Suprapubic skin (tissue), 4 donors: ENCODE results near the gene EVA1A. TPM values are rescaled to one million over a fixed set of nuclear protein-coding genes. Genes with fewer than 3 reads are reported as not detected.

ENCODE experiments used
- DNase-seq, 2 donors: peaks; one replicate each; pipeline ENCODE4 v3.0.0-alpha.2; 2019; ENCODE audit warnings: low spot score in 2 of 2
- H3K27ac ChIP-seq: fragments of 200-600 bp; sonication (generic); one replicate; pipeline ENCODE4 v1.5.1; 2019
- H3K27me3 ChIP-seq: fragments of 200-600 bp; sonication (generic); one replicate; pipeline ENCODE4 v1.5.1; 2019
- H3K36me3 ChIP-seq: fragments of 200-600 bp; sonication (generic); one replicate; pipeline ENCODE4 v1.5.1; 2019
- H3K4me1 ChIP-seq: fragments of 200-600 bp; sonication (generic); one replicate; pipeline ENCODE4 v1.5.1; 2019
- H3K4me3 ChIP-seq: fragments of 200-600 bp; sonication (generic); one replicate; pipeline ENCODE4 v1.5.1; 2019; ENCODE audit warnings: mild to moderate bottlenecking
- H3K9me3 ChIP-seq: fragments of 200-600 bp; sonication (generic); one replicate; pipeline ENCODE4 v1.5.1; 2019
- EP300 ChIP-seq: sonication (generic); formaldehyde crosslinking; IDR thresholded peaks from one replicate; pipeline ENCODE4 v1.6.1; 2017; ENCODE audit warnings: antibody characterized with exemption
- POLR2A ChIP-seq, 2 donors: fragments of 450-650 bp; IDR thresholded peaks; one replicate each; pipeline ENCODE4 v1.6.1; 2017; ENCODE audit warnings: antibody characterized with exemption in 2 of 2, mild to moderate bottlenecking in 2 of 2, moderate library complexity in 2 of 2
- POLR2AphosphoS5 ChIP-seq, 3 donors: sonication (generic); formaldehyde crosslinking; IDR thresholded peaks; one replicate each; pipeline ENCODE4 v1.6.1; 2017; ENCODE audit warnings: antibody characterized with exemption in 3 of 3
- WGBS: methylation state at CpG from one replicate; pipeline ENCODE4 v1.1.5; 2018; 5-methylcytosine and 5-hydroxymethylcytosine counted together
- total RNA-seq, 4 donors: library from RNA; depleted of rRNA; stranded (reverse); fragments of >200 nt; gene quantifications; one replicate each; pipeline ENCODE4 v1.1.0, GENCODE V29; 2016
- TF ChIP-seq, protein P1 (sequence below), 2 donors: fragments of 200-600 bp in 1 of 2; fragments of 450-650 bp in 1 of 2; sonication (generic) in 1 of 2; IDR thresholded peaks; one replicate each; pipeline ENCODE4 v1.5.1; 2016 to 2019; ENCODE audit warnings: antibody characterized with exemption in 2 of 2, mild to moderate bottlenecking in 1 of 2, moderate library complexity in 1 of 2

EVA1A gene
- total RNA-seq, 4 donors from 2014 or later: 5.7 to 11.4 (median 7.9) TPM

- Histone ChIP-seq H3K36me3 (no peaks in the 10 kb centered on the region), H3K27ac (no peak overlapping the region), H3K9me3 (no peaks in the 10 kb centered on the region), H3K4me3 (no peak overlapping the region), H3K27me3 (peaks cover 10% of the 10 kb centered on the region), H3K4me1 (peaks cover 15% of the 10 kb centered on the region)
- TF ChIP-seq, protein P1, sequence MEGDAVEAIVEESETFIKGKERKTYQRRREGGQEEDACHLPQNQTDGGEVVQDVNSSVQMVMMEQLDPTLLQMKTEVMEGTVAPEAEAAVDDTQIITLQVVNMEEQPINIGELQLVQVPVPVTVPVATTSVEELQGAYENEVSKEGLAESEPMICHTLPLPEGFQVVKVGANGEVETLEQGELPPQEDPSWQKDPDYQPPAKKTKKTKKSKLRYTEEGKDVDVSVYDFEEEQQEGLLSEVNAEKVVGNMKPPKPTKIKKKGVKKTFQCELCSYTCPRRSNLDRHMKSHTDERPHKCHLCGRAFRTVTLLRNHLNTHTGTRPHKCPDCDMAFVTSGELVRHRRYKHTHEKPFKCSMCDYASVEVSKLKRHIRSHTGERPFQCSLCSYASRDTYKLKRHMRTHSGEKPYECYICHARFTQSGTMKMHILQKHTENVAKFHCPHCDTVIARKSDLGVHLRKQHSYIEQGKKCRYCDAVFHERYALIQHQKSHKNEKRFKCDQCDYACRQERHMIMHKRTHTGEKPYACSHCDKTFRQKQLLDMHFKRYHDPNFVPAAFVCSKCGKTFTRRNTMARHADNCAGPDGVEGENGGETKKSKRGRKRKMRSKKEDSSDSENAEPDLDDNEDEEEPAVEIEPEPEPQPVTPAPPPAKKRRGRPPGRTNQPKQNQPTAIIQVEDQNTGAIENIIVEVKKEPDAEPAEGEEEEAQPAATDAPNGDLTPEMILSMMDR (IDR thresholded peaks at IDR 0.05): no peak
- TF ChIP-seq POLR2A (IDR thresholded peaks at IDR 0.05): no peak
- DNase-seq: no peak
- 91% methylated on average over 3 of the region's 3 CpGs for WGBS
Measured at GRCh38 chr2:75563591-75563990, 2.9 kb upstream of the EVA1A start.

DNA sequence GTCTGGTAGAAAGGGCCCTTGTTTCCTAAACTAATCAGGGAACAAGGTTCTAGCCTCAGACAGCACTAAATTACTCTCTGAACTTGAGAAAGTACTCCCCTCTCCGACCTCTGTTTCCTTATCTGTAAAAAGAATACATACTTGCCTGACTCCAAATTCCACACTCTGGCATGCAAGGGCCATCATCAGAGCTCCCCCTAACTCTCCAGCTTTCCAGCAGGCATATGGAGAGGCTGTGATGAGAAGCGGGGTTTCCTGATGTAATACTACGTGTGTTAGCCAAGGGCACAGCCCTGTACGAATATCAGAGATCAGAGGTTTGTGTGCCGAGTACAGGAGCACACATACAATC is 1.8 kb upstream of the EVA1A start:
- no peak for DNase-seq
- Histone ChIP-seq H3K36me3 (no peaks in the 10 kb centered on the region), H3K4me3 (no peak overlapping the region), H3K27me3 (peaks cover 10% of the 10 kb centered on the region), H3K27ac (no peak overlapping the region), H3K4me1 (peaks cover 15% of the 10 kb centered on the region), H3K9me3 (no peaks in the 10 kb centered on the region)
- WGBS: 84% methylated on average over 5 of the region's 5 CpGs
- TF ChIP-seq EP300 (no peak), POLR2A (IDR thresholded peaks at IDR 0.05) (no peak), POLR2AphosphoS5 (IDR thresholded peaks at IDR 0.05) (no peak)
- TF ChIP-seq, protein P1 (IDR thresholded peaks at IDR 0.05): no peak

- Histone ChIP-seq H3K27me3 (peaks cover 10% of the 10 kb centered on the region), H3K36me3 (no peaks in the 10 kb centered on the region), H3K27ac (peak overlapping the region; percentile 7), H3K4me1 (peaks cover 15% of the 10 kb centered on the region), H3K9me3 (no peaks in the 10 kb centered on the region), H3K4me3 (no peak overlapping the region)
- 69% methylated on average over 11 of the region's 11 CpGs for WGBS
- DNase-seq: no peak
- no peak for TF ChIP-seq POLR2A (IDR thresholded peaks at IDR 0.05)
- no peak for TF ChIP-seq POLR2AphosphoS5 (IDR thresholded peaks at IDR 0.05)
- no peak for TF ChIP-seq EP300
- TF ChIP-seq, protein P1 (IDR thresholded peaks at IDR 0.05): no peak
Measured at GRCh38 chr2:75561566-75562512, 1.1 kb upstream of the EVA1A start.

- peaks cover 15% of the 10 kb centered on the region for H3K4me1 ChIP-seq
- no peaks in the 10 kb centered on the region for H3K9me3 ChIP-seq
- H3K27ac ChIP-seq: peak overlapping the region; percentile 77
- no peaks in the 10 kb centered on the region for H3K36me3 ChIP-seq
- TF ChIP-seq EP300: no peak
- TF ChIP-seq POLR2AphosphoS5 (IDR thresholded peaks at IDR 0.05): no peak
- no peak for TF ChIP-seq POLR2A (IDR thresholded peaks at IDR 0.05)
- TF ChIP-seq, protein P1 (IDR thresholded peaks at IDR 0.05): no peak
- peak overlapping the region; percentile 62 for H3K4me3 ChIP-seq
- under 1% methylated on average over 31 of the region's 43 CpGs for WGBS
- DNase-seq: no peak
- H3K27me3 ChIP-seq: peaks cover 10% of the 10 kb centered on the region
Measured at GRCh38 chr2:75560022-75560767, 544 bp downstream of the EVA1A start.

- TF ChIP-seq, protein P1 (IDR thresholded peaks at IDR 0.05): no peak
- TF ChIP-seq POLR2A (IDR thresholded peaks at IDR 0.05) (no peak), EP300 (no peak), POLR2AphosphoS5 (IDR thresholded peaks at IDR 0.05) (no peak)
- Histone ChIP-seq H3K9me3 (no peaks in the 10 kb centered on the region), H3K4me3 (peak overlapping the region; percentile 62), H3K36me3 (no peaks in the 10 kb centered on the region), H3K27me3 (peaks cover 10% of the 10 kb centered on the region), H3K27ac (peak overlapping the region; percentile 77), H3K4me1 (peaks cover 15% of the 10 kb centered on the region)
- no peak for DNase-seq
- 19% methylated on average over 8 of the region's 8 CpGs for WGBS
Measured at GRCh38 chr2:75559680-75560021, 1.1 kb downstream of the EVA1A start.
